Measurements from ENCODE around the gene TRIM39. TPM values are rescaled to one million over a fixed set of nuclear protein-coding genes. Genes with fewer than 3 reads are reported as not detected.
A peak's percentile ranks its signal among the peaks of the same experiment; 100 is the strongest.

The TRIM39 gene
- total and polyA plus RNA-seq, 2 of the 4 experiments (the other 2 are of a cell fraction) = 7.5 to 10.0 TPM

GRCh38 chr6:30344868-30345671 is 18.3 kb downstream of the TRIM39 start, which contains the start of gene RPP21:
Gene RPP21, plus strand, starts transcription at chr6:30345156. Its CDS starts 16 bp downstream, at chr6:30345172.
- H4K20me1 ChIP-seq (ENCODE audit: insufficient read depth, low read length) = no peaks in the 10 kb centered on the region
- H3K4me2 ChIP-seq (ENCODE audit: low read depth, low read length) = peak within 1 kb of the TSS; percentile 84
- H2AK5ac ChIP-seq (ENCODE audit: low read depth, low read length) = no peak within 1 kb of the TSS
- H4K8ac ChIP-seq (ENCODE audit: low read depth in 2 of 2, low read length in 2 of 2) = peak within 1 kb of the TSS; percentile 93 to 94
- H3K9ac ChIP-seq (ENCODE audit: low read depth, low read length) = peak within 1 kb of the TSS; percentile 95
- H2AK9ac ChIP-seq (replicated peaks; ENCODE audit: low read depth, low read length, poor library complexity) = peak within 1 kb of the TSS; percentile 18
- in situ Hi-C loops (cut with MboI; ENCODE audit: low sequenced_read_pairs) = no loop called here
- peak within 1 kb of the TSS; percentile 98 for H3K4me3 ChIP-seq (ENCODE audit: insufficient read depth, low read depth, low read length)
- H3K14ac ChIP-seq (replicated peaks; ENCODE audit: low read depth, low read length) = peak within 1 kb of the TSS; percentile 41; the same call in 1 of the 2 replicates
- CTCF ChIA-PET = no interaction called here
- H3K9me1 ChIP-seq (ENCODE audit: insufficient read depth, low read length) = peaks cover 7% of the 10 kb centered on the region
- peak; percentile 70 for DNase-seq
- no peaks in the 10 kb centered on the region for H3K9me3 ChIP-seq (ENCODE audit: control insufficient read depth, insufficient read depth, low read length)
- peak within 1 kb of the TSS; percentile 42; the same call in 1 of the 2 replicates for H3K4ac ChIP-seq (ENCODE audit: low read depth, low read length)
- H2AFZ ChIP-seq (replicated peaks; ENCODE audit: low read length, poor library complexity) = peak within 1 kb of the TSS; percentile 93
- no TSS peak for BruUV-seq (replicated peaks)
- POLR2A ChIA-PET (ENCODE audit: unreplicated experiment) = no interaction called here
- intact Hi-C loops (cut with micrococcal nuclease) = loop anchor here (5.0 kb wide), 1 partner anchor 128 kb away; no protein-coding TSS in a partner anchor
- no peak within 1 kb of the TSS; the same call in 2 of the 3 replicates for H2BK15ac ChIP-seq (ENCODE audit: low read depth, low read length)
- dilution Hi-C loops (cut with HindIII; ENCODE audit: low sequenced_read_pairs, unreplicated experiment) = no loop called here
- H4K5ac ChIP-seq (ENCODE audit: low read depth, low read length) = peak within 1 kb of the TSS; percentile 88
- H3K27ac ChIP-seq (ENCODE audit: insufficient read depth, low read length) = peak within 1 kb of the TSS; percentile 93
- 0% methylated on average over 18 of the region's 64 CpGs; no CpG with 5 or more reads in 1 of the 2 experiments for WGBS, 2 experiments (ENCODE audit: extremely low coverage in 2 of 2, insufficient read length in 1 of 2)
- peaks cover 16% of the 10 kb centered on the region for H3K36me3 ChIP-seq (ENCODE audit: control insufficient read depth, insufficient read depth, low read length)
- H3K23ac ChIP-seq (ENCODE audit: low read depth, low read length) = peak within 1 kb of the TSS; percentile 56; the same call in 1 of the 2 replicates
- no peaks in the 10 kb centered on the region for H3K4me1 ChIP-seq (ENCODE audit: control insufficient read depth, insufficient read depth, low read length)
- peak; percentile 99 for ATAC-seq (ENCODE audit: low read depth)
- H2BK120ac ChIP-seq (ENCODE audit: low read depth, low read length) = 0 out of 2 replicates have a peak within 1 kb of the TSS, but pooled peaks have one; percentile 23
- peak within 1 kb of the TSS; percentile 70; the same call in 1 of the 2 replicates for H4K91ac ChIP-seq (ENCODE audit: insufficient read depth, low read depth, low read length)
- H3K56ac ChIP-seq (ENCODE audit: extremely low read depth, insufficient read depth, low read length) = no peak within 1 kb of the TSS
- no peak for TF ChIP-seq NFE2L2 (IDR thresholded peaks at IDR 0.05; ENCODE audit: low read depth, low read length)
- peak; percentile 85 for TF ChIP-seq POLR2A (IDR thresholded peaks at IDR 0.05; ENCODE audit: low read depth, low read length)
- peak; percentile 99 for TF ChIP-seq MAZ (IDR thresholded peaks at IDR 0.05; ENCODE audit: borderline replicate concordance, low read depth, low read length)
- no peak within 1 kb of the TSS for H2BK20ac ChIP-seq (ENCODE audit: low read depth, low read length)
- H3K27me3 ChIP-seq (ENCODE audit: control insufficient read depth, insufficient read depth, low read length) = no peaks in the 10 kb centered on the region
- peak within 1 kb of the TSS; percentile 76; the same call in 1 of the 2 replicates for H3K18ac ChIP-seq (ENCODE audit: low read depth, low read length)
- peaks cover 8 to 10% of the 10 kb centered on the region in 2 experiments; a peak in 3 of 4 replicates for H3K79me1 ChIP-seq (ENCODE audit: low read depth in 1 of 2, low read length in 2 of 2)
- H2BK5ac ChIP-seq (ENCODE audit: low read depth, low read length, poor library complexity, severe bottlenecking) = peak within 1 kb of the TSS; percentile 69

Data from IMR-90 (cell line).